Myocyte (in vitro differentiated cells): Measurements from ENCODE around the gene WSCD1. TPM values are rescaled to one million over a fixed set of nuclear protein-coding genes. Genes with fewer than 3 reads are reported as not detected.

ENCODE experiments used
- DNase-seq: peaks from one replicate; pipeline ENCODE4 v3.0.0-alpha.2; 2012; ENCODE audit warnings: low read depth
- total RNA-seq: library from RNA; depleted of rRNA; stranded (reverse); fragments of >200 nt; gene quantifications from 2 replicates; pipeline ENCODE4 v1.2.3, GENCODE V29; 2014

The WSCD1 gene
- total RNA-seq, 1 donor from 2014 or later: 19.8 TPM

- DNase-seq: no peak
Observed at GRCh38 chr17:6104956-6105648, 34.9 kb downstream of the WSCD1 start.

- no peak for DNase-seq
Observed at GRCh38 chr17:6105649-6106007, 35.4 kb downstream of the WSCD1 start.

- no peak for DNase-seq
Observed at GRCh38 chr17:6106212-6106611, 36.0 kb downstream of the WSCD1 start.

GRCh38 chr17:6107791-6108190 lies 37.6 kb downstream of the WSCD1 start:
- DNase-seq: no peak

GRCh38 chr17:6108382-6108781 lies 38.2 kb downstream of the WSCD1 start:
- DNase-seq: no peak

- DNase-seq: no peak
Observed at GRCh38 chr17:6108987-6109386, 38.8 kb downstream of the WSCD1 start.

GRCh38 chr17:6109536-6109935 lies 39.4 kb downstream of the WSCD1 start:
- DNase-seq: no peak

- DNase-seq: no peak
Observed at GRCh38 chr17:6110088-6110487, 39.9 kb downstream of the WSCD1 start.

- no peak for DNase-seq
Observed at GRCh38 chr17:6110592-6110991, 40.4 kb downstream of the WSCD1 start.

- no peak for DNase-seq
Observed at GRCh38 chr17:6120351-6120750, 50.2 kb downstream of the WSCD1 start.

- DNase-seq: no peak
Observed at GRCh38 chr17:6124856-6125255, 54.7 kb downstream of the WSCD1 start.

GRCh38 chr17:6126768-6127167 lies 56.6 kb downstream of the WSCD1 start:
- no peak for DNase-seq

- DNase-seq: no peak
Observed at GRCh38 chr17:6134721-6135120, 64.5 kb downstream of the WSCD1 start.

- DNase-seq: no peak
Observed at GRCh38 chr17:6135236-6135635, 65.1 kb downstream of the WSCD1 start.

- DNase-seq: no peak
Observed at GRCh38 chr17:6135996-6136395, 65.8 kb downstream of the WSCD1 start.

GRCh38 chr17:6137716-6138502 lies 67.7 kb downstream of the WSCD1 start:
- DNase-seq: no peak

- DNase-seq: no peak
Observed at GRCh38 chr17:6138761-6139446, 68.7 kb downstream of the WSCD1 start.

GRCh38 chr17:6139447-6139832 lies 69.3 kb downstream of the WSCD1 start:
- no peak for DNase-seq

GRCh38 chr17:6140188-6140587 lies 70.0 kb downstream of the WSCD1 start:
- DNase-seq: no peak

- no peak for DNase-seq
Observed at GRCh38 chr17:6140728-6141330, 70.7 kb downstream of the WSCD1 start.

GRCh38 chr17:6142701-6143100 lies 72.5 kb downstream of the WSCD1 start:
- DNase-seq: no peak

- DNase-seq: no peak
Observed at GRCh38 chr17:6145946-6146345, 75.8 kb downstream of the WSCD1 start.
